GM12875 (cell line): ENCODE measurements around the gene WDR3.

Experiments used
- H3K4me3 ChIP-seq: one replicate; pipeline ENCODE4 v1.5.1; 2011; ENCODE audit warnings: low read depth, low read length, control low read depth
- TF ChIP-seq, protein P1 (sequence below): IDR thresholded peaks from 2 replicates; pipeline ENCODE4 v1.5.1; 2011; ENCODE audit warnings: low read depth, mild to moderate bottlenecking, control low read depth, inconsistent platforms, low read length, moderate library complexity, borderline replicate concordance; ENCODE audit not compliant: insufficient read depth

WDR3 gene

DNA sequence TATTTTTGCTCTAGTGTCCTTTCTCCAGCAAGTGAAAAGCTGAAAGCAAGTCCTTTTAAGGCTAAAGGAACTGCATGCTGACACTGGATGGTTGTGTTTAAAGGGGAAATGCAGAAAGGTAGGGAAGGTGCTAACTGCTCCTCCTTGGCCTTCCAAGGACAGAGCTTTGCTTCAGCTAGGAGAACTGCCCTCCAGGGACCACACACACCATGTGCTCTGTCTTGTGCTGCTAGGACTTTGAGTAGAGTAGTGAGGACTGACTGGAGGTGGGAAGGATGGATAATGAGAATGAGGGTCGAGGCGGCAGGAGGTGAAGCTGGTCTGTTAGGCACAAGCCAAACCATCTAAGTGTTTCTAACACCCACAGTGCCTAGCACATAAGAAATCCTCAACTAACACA is 77.9 kb downstream of the WDR3 start:
- no peak overlapping the region for H3K4me3 ChIP-seq
- TF ChIP-seq, protein P1, sequence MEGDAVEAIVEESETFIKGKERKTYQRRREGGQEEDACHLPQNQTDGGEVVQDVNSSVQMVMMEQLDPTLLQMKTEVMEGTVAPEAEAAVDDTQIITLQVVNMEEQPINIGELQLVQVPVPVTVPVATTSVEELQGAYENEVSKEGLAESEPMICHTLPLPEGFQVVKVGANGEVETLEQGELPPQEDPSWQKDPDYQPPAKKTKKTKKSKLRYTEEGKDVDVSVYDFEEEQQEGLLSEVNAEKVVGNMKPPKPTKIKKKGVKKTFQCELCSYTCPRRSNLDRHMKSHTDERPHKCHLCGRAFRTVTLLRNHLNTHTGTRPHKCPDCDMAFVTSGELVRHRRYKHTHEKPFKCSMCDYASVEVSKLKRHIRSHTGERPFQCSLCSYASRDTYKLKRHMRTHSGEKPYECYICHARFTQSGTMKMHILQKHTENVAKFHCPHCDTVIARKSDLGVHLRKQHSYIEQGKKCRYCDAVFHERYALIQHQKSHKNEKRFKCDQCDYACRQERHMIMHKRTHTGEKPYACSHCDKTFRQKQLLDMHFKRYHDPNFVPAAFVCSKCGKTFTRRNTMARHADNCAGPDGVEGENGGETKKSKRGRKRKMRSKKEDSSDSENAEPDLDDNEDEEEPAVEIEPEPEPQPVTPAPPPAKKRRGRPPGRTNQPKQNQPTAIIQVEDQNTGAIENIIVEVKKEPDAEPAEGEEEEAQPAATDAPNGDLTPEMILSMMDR: no peak

DNA sequence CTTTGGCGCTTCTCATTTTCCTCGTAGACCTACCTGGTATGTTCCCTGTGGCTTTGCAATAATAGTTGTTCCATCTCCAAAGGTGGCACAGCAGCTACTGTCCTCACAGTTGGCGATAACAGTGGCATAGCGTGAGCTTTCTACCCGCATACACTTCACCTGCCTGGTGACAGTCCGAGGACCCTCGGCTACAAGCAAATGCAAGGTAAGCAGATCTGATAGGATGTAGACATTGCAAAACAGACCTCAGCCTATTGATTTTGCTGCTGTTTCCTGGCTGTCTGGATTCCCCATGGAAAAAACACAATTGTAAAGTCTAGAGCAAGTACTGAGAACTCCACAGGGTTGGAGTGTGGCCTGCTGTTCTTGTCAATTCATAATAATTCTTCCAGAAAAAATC is 78.5 kb downstream of the WDR3 start:
- H3K4me3 ChIP-seq: no peak overlapping the region

DNA sequence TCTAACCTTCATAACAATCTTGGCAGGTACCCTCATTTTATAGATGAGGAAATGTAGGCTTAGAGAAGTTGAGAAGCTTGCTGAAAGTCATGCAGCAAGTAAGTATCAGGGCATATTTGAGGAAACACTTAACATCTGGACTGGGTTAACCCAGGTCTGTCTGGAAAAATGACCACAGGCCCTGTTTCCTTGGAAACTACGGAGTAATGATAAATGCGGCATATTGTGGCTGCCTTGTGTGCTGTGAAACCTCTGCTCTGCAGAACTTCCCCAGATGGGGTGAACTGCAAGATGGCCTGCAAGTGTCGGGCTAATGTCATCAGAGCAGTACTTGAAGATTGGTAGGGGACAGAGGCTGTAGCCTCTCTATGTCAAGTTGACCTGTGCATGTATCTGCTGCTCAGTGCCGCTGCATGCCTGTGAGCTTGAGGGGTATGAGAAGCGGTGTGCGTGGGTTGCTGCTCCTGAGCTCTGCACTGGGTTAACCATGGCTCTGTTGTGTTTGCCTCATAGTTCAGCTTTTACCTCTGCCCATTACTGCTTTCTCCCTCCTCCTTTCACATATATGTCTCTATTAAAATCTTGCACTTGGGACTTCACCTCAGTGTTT is 83.1 kb downstream of the WDR3 start:
- TF ChIP-seq, protein P1: no peak
- no peak overlapping the region for H3K4me3 ChIP-seq

More for the DNA sequence above, 78.5 kb downstream of the WDR3 start:
- TF ChIP-seq, protein P1: no peak

DNA sequence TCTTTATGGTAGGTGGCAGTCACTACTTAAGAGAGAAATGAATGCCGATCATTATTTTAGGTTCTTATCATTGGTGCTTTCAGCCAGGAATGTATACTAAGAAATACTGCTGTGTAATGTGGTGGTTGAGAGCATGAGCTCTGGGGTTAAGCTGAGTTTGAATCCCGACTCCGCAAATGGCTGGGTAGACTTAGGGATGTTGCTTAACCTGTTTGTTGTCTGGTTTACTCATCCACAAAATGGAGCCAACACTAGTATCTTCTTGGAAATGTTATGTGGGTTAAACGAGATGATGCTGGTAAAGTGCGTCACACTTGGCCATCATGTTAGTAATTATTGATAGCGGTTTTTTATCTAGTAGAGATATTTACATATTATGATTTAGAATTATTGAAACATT is 83.8 kb downstream of the WDR3 start:
- H3K4me3 ChIP-seq: no peak overlapping the region
- TF ChIP-seq, protein P1: no peak

DNA sequence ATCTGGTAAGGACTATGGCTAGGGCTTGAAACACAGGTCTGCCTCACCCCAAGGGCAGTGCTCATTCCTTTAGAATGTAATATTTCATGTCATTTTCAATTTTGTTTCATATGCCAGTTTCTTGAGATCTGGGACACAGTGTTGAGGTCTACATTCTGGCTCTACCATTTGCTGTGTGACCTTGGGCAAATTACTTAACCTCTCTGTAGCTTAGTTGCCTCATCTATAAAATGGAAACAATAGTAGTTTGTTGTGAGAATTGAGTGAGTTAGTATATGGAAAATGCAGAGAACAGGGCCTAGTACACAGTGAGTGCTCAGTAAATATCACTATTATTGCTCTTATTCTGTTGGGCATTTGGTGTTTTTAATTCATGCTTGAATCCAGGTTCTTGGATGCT is 84.4 kb downstream of the WDR3 start:
- TF ChIP-seq, protein P1: no peak
- H3K4me3 ChIP-seq: no peak overlapping the region
